Right lobe of liver (tissue), 4 donors: ENCODE results near the gene USP12.

Experiments
- CTCF ChIP-seq, 4 donors: fragments of 200-600 bp in 3 of 4; fragments of 450-650 bp in 1 of 4; IDR thresholded peaks; one replicate each; pipeline versions ENCODE4 v1.5.1 to v1.8.0; 2016 to 2022; ENCODE audit warnings: antibody characterized with exemption in 4 of 4, mild to moderate bottlenecking in 2 of 4
- POLR2A ChIP-seq: fragments of 450-650 bp; IDR thresholded peaks from one replicate; pipeline ENCODE4 v1.6.1; 2017; ENCODE audit warnings: antibody characterized with exemption, mild to moderate bottlenecking
- donor health status: DM: no; HTN: no; CAD: no.
- donor health status: DM: no; HTN: no; CAD: no.
- donor health status: DM: no; HTN: yes; CAD: no.

GRCh38 chr13:27128825-27129627 is 42.6 kb downstream of the USP12 start:
- TF ChIP-seq CTCF (IDR thresholded peaks at IDR 0.05) (no peak), POLR2A (no peak)
